Mucosa of stomach (tissue), 1 donor: ENCODE measurements around the gene AIG1.
A peak's percentile ranks its signal among the peaks of the same experiment; 100 is the strongest.
"Not testable (repeated sequence)": the region's sequence is repeated elsewhere in the genome, so short reads cannot be mapped to it uniquely, and the experiment has no call there.

ENCODE experiments used
- H3K27me3 ChIP-seq: one replicate; pipeline ENCODE4 v1.7.0; 2013; ENCODE audit warnings: mild to moderate bottlenecking, low read length; ENCODE audit not compliant: control insufficient read depth, insufficient read depth
- H3K36me3 ChIP-seq: one replicate; pipeline ENCODE4 v1.7.0; 2013; ENCODE audit warnings: low read length; ENCODE audit not compliant: control insufficient read depth, insufficient read depth
- H3K4me1 ChIP-seq: one replicate; pipeline ENCODE4 v1.7.0; 2013; ENCODE audit warnings: mild to moderate bottlenecking, low read length; ENCODE audit not compliant: control insufficient read depth, insufficient read depth
- H3K4me3 ChIP-seq: one replicate; pipeline ENCODE4 v1.7.0; 2013; ENCODE audit warnings: low read length
- H3K9ac ChIP-seq: one replicate; pipeline ENCODE4 v1.7.0; 2013; ENCODE audit warnings: mild to moderate bottlenecking, low read length, moderate library complexity
- H3K9me3 ChIP-seq: one replicate; pipeline ENCODE4 v1.7.0; 2013; ENCODE audit warnings: mild to moderate bottlenecking, low read length, moderate library complexity; ENCODE audit not compliant: control insufficient read depth
- donor health status: Pancreatic carcinoma.

Gene AIG1

GRCh38 chr6:143060806-143061596 lies at the start of gene AIG1:
Gene AIG1, plus strand, starts transcription at chr6:143060889. Its CDS starts 37 bp downstream, at chr6:143060926.
- no peaks in the 10 kb centered on the region for H3K27me3 ChIP-seq
- peak within 1 kb of the TSS; percentile 70 for H3K4me3 ChIP-seq
- H3K9ac ChIP-seq, result peak within 1 kb of the TSS; percentile 89
- H3K4me1 ChIP-seq, result peaks cover 13% of the 10 kb centered on the region
- no peaks in the 10 kb centered on the region for H3K9me3 ChIP-seq
- no peaks in the 10 kb centered on the region for H3K36me3 ChIP-seq

- no peak overlapping the region for H3K9ac ChIP-seq
- no peaks in the 10 kb centered on the region for H3K27me3 ChIP-seq
- H3K4me3 ChIP-seq, result no peak overlapping the region
- H3K9me3 ChIP-seq, result no peaks in the 10 kb centered on the region
- no peaks in the 10 kb centered on the region for H3K4me1 ChIP-seq
- H3K36me3 ChIP-seq, result no peaks in the 10 kb centered on the region
Measured at GRCh38 chr6:143014764-143015163, 45.9 kb upstream of the AIG1 start.

- no peak overlapping the region for H3K9ac ChIP-seq
- H3K9me3 ChIP-seq, result no peaks in the 10 kb centered on the region
- H3K4me3 ChIP-seq, result no peak overlapping the region
- H3K27me3 ChIP-seq, result no peaks in the 10 kb centered on the region
- no peaks in the 10 kb centered on the region for H3K4me1 ChIP-seq
- no peaks in the 10 kb centered on the region for H3K36me3 ChIP-seq
Measured at GRCh38 chr6:143015300-143015706, 45.4 kb upstream of the AIG1 start.

- H3K9ac ChIP-seq, result no peak overlapping the region
- H3K36me3 ChIP-seq, result no peaks in the 10 kb centered on the region
- H3K4me1 ChIP-seq, result no peaks in the 10 kb centered on the region
- H3K27me3 ChIP-seq, result no peaks in the 10 kb centered on the region
- H3K9me3 ChIP-seq, result no peaks in the 10 kb centered on the region
- no peak overlapping the region for H3K4me3 ChIP-seq
Measured at GRCh38 chr6:143018955-143019354, 41.7 kb upstream of the AIG1 start.

- not testable (repeated sequence) for H3K9me3 ChIP-seq, H3K36me3 ChIP-seq, H3K4me3 ChIP-seq, H3K27me3 ChIP-seq, H3K9ac ChIP-seq, H3K4me1 ChIP-seq
Measured at GRCh38 chr6:143020862-143021261, 39.8 kb upstream of the AIG1 start.

GRCh38 chr6:143021543-143021942 lies 39.1 kb upstream of the AIG1 start:
- Histone ChIP-seq H3K27me3 (no peaks in the 10 kb centered on the region), H3K9ac (no peak overlapping the region), H3K4me3 (no peak overlapping the region), H3K36me3 (no peaks in the 10 kb centered on the region), H3K4me1 (no peaks in the 10 kb centered on the region), H3K9me3 (no peaks in the 10 kb centered on the region)

GRCh38 chr6:143022587-143022986 lies 38.1 kb upstream of the AIG1 start:
- H3K4me1 ChIP-seq, result no peaks in the 10 kb centered on the region
- H3K27me3 ChIP-seq, result no peaks in the 10 kb centered on the region
- H3K9ac ChIP-seq, result no peak overlapping the region
- H3K36me3 ChIP-seq, result no peaks in the 10 kb centered on the region
- no peaks in the 10 kb centered on the region for H3K9me3 ChIP-seq
- no peak overlapping the region for H3K4me3 ChIP-seq

- Histone ChIP-seq H3K27me3 (no peaks in the 10 kb centered on the region), H3K9ac (no peak overlapping the region), H3K4me1 (no peaks in the 10 kb centered on the region), H3K9me3 (no peaks in the 10 kb centered on the region), H3K36me3 (no peaks in the 10 kb centered on the region), H3K4me3 (no peak overlapping the region)
Measured at GRCh38 chr6:143023695-143024094, 37.0 kb upstream of the AIG1 start.

GRCh38 chr6:143024977-143025376 lies 35.7 kb upstream of the AIG1 start:
- H3K27me3 ChIP-seq, result no peaks in the 10 kb centered on the region
- no peak overlapping the region for H3K4me3 ChIP-seq
- H3K9me3 ChIP-seq, result no peaks in the 10 kb centered on the region
- no peaks in the 10 kb centered on the region for H3K36me3 ChIP-seq
- H3K9ac ChIP-seq, result no peak overlapping the region
- H3K4me1 ChIP-seq, result no peaks in the 10 kb centered on the region

GRCh38 chr6:143026696-143027449 lies 33.8 kb upstream of the AIG1 start:
- Histone ChIP-seq H3K36me3 (no peaks in the 10 kb centered on the region), H3K4me3 (no peak overlapping the region), H3K9me3 (no peaks in the 10 kb centered on the region), H3K27me3 (no peaks in the 10 kb centered on the region), H3K9ac (no peak overlapping the region), H3K4me1 (no peaks in the 10 kb centered on the region)

GRCh38 chr6:143034689-143035334 lies 25.9 kb upstream of the AIG1 start:
- H3K27me3 ChIP-seq, result peaks cover 3% of the 10 kb centered on the region
- H3K36me3 ChIP-seq, result no peaks in the 10 kb centered on the region
- H3K9me3 ChIP-seq, result no peaks in the 10 kb centered on the region
- H3K4me1 ChIP-seq, result peaks cover 9% of the 10 kb centered on the region
- no peak overlapping the region for H3K4me3 ChIP-seq
- H3K9ac ChIP-seq, result no peak overlapping the region

GRCh38 chr6:143037470-143037869 lies 23.2 kb upstream of the AIG1 start:
- Histone ChIP-seq H3K9ac (no peak overlapping the region), H3K27me3 (peaks cover 3% of the 10 kb centered on the region), H3K9me3 (no peaks in the 10 kb centered on the region), H3K4me1 (peaks cover 9% of the 10 kb centered on the region), H3K4me3 (no peak overlapping the region), H3K36me3 (no peaks in the 10 kb centered on the region)
